HEK293T (cell line): ENCODE data around the gene CALML6.

ENCODE experiments used
- ARNT ChIP-seq: fragments of 450-650 bp; IDR thresholded peaks from 2 replicates; pipeline ENCODE4 v1.6.1; 2017; ENCODE audit warnings: mild to moderate bottlenecking
- BHLHE40 ChIP-seq: fragments of 450-650 bp; IDR thresholded peaks from 2 replicates; pipeline ENCODE4 v1.6.1; 2016; ENCODE audit warnings: mild to moderate bottlenecking, moderate library complexity, borderline replicate concordance
- CTBP1 ChIP-seq: fragments of 450-650 bp; IDR thresholded peaks from 2 replicates; pipeline ENCODE4 v1.6.1; 2016; ENCODE audit warnings: borderline replicate concordance
- ELF4 ChIP-seq: fragments of 450-650 bp; IDR thresholded peaks from 2 replicates; pipeline ENCODE4 v1.6.1; 2017; ENCODE audit warnings: antibody characterized with exemption
- FOXK2 ChIP-seq: fragments of 450-650 bp; IDR thresholded peaks from 2 replicates; pipeline ENCODE4 v1.6.1; 2016; ENCODE audit warnings: mild to moderate bottlenecking
- FOXM1 ChIP-seq: fragments of 450-650 bp; IDR thresholded peaks from 2 replicates; pipeline ENCODE4 v1.6.1; 2017; ENCODE audit warnings: mild to moderate bottlenecking, borderline replicate concordance
- HDGF ChIP-seq: fragments of 450-650 bp; IDR thresholded peaks from 2 replicates; pipeline ENCODE4 v1.6.1; 2017; ENCODE audit warnings: antibody characterized with exemption, borderline replicate concordance
- NFRKB ChIP-seq: fragments of 450-650 bp; IDR thresholded peaks from 2 replicates; pipeline ENCODE4 v1.6.1; 2016; ENCODE audit warnings: mild to moderate bottlenecking, moderate library complexity
- PKNOX1 ChIP-seq: fragments of 450-650 bp; IDR thresholded peaks from 2 replicates; pipeline ENCODE4 v1.6.1; 2016
- SUZ12 ChIP-seq: fragments of 450-650 bp; IDR thresholded peaks from 2 replicates; pipeline ENCODE4 v1.6.1; 2016; ENCODE audit warnings: mild to moderate bottlenecking
- TARDBP ChIP-seq: fragments of 450-650 bp; IDR thresholded peaks from 2 replicates; pipeline ENCODE4 v1.6.1; 2016
- ZNF384 ChIP-seq: fragments of 450-650 bp; IDR thresholded peaks from 2 replicates; pipeline ENCODE4 v1.6.1; 2016

GRCh38 chr1:1927751-1928150, 12.7 kb downstream of the CALML6 start:
- TF ChIP-seq HDGF: no peak
- TF ChIP-seq ELF4: no peak
- no peak for TF ChIP-seq TARDBP
- TF ChIP-seq CTBP1: no peak
- no peak for TF ChIP-seq PKNOX1
- TF ChIP-seq SUZ12: no peak
- TF ChIP-seq BHLHE40: no peak
- no peak for TF ChIP-seq ARNT
- no peak for TF ChIP-seq FOXK2
- no peak for TF ChIP-seq FOXM1
- TF ChIP-seq NFRKB: no peak
- TF ChIP-seq ZNF384: no peak
